Liver (tissue), 9 donors: ENCODE measurements around the gene UPF3A. TPM values are rescaled to one million over a fixed set of nuclear protein-coding genes. Genes with fewer than 3 reads are reported as not detected.

Experiments
- DNase-seq: peaks from one replicate; pipeline ENCODE4 v3.0.0-alpha.2; 2017; ENCODE audit warnings: low spot score
- H3K27ac ChIP-seq, 2 donors: one replicate each; pipeline ENCODE4 v1.7.0; 2013; ENCODE audit warnings: inconsistent platforms in 2 of 2, low read length in 2 of 2, control low read depth in 1 of 2, low read depth in 1 of 2, mild to moderate bottlenecking in 1 of 2
- H3K27me3 ChIP-seq, 4 donors: one replicate each; pipeline versions ENCODE4 v1.6.1 to v1.7.0; 2013; ENCODE audit warnings: low read length in 3 of 4, inconsistent platforms in 1 of 4, mild to moderate bottlenecking in 1 of 4, moderate library complexity in 1 of 4; ENCODE audit not compliant: control insufficient read depth in 4 of 4, insufficient read depth in 4 of 4
- H3K36me3 ChIP-seq, 4 donors: one replicate each; pipeline versions ENCODE4 v1.6.1 to v1.7.0; 2013; ENCODE audit warnings: low read length in 3 of 4, mild to moderate bottlenecking in 3 of 4, low read depth in 1 of 4, moderate library complexity in 1 of 4; ENCODE audit not compliant: control insufficient read depth in 4 of 4, insufficient read depth in 3 of 4
- H3K4me1 ChIP-seq, 4 donors: one replicate each; pipeline versions ENCODE4 v1.6.1 to v1.7.0; 2013; ENCODE audit warnings: low read length in 3 of 4, mild to moderate bottlenecking in 3 of 4, moderate library complexity in 1 of 4; ENCODE audit not compliant: control insufficient read depth in 4 of 4, insufficient read depth in 4 of 4
- H3K4me3 ChIP-seq, 3 donors: one replicate each; pipeline versions ENCODE4 v1.6.1 to v1.7.0; 2013; ENCODE audit warnings: low read length in 3 of 3, control low read depth in 1 of 3, low read depth in 1 of 3, mild to moderate bottlenecking in 1 of 3
- H3K9ac ChIP-seq, 2 donors: one replicate each; pipeline ENCODE4 v1.7.0; 2013; ENCODE audit warnings: low read length in 2 of 2, mild to moderate bottlenecking in 2 of 2, moderate library complexity in 2 of 2, control low read depth in 1 of 2, low read depth in 1 of 2
- H3K9me3 ChIP-seq, 4 donors: one replicate each; pipeline versions ENCODE4 v1.6.1 to v1.7.0; 2013; ENCODE audit warnings: low read length in 3 of 4; ENCODE audit not compliant: control insufficient read depth in 4 of 4
- ATF3 ChIP-seq: IDR thresholded peaks from 2 replicates; pipeline ENCODE4 v1.6.1; 2016; ENCODE audit warnings: antibody characterized with exemption
- CTCF ChIP-seq: fragments of 150-350 bp; IDR thresholded peaks from 2 replicates; pipeline ENCODE4 v1.5.1; 2017; ENCODE audit warnings: improper control_type of control experiment, low read depth, low read length; ENCODE audit not compliant: missing input control
- EGR1 ChIP-seq, 2 donors: IDR thresholded peaks; 2 replicates each; pipeline ENCODE4 v1.6.1; 2016 to 2018; ENCODE audit warnings: antibody characterized with exemption in 2 of 2, low read depth in 2 of 2
- FOXA1 ChIP-seq: IDR thresholded peaks from 2 replicates; pipeline ENCODE4 v1.6.1; 2016; ENCODE audit warnings: antibody characterized with exemption
- FOXA2 ChIP-seq: IDR thresholded peaks from 2 replicates; pipeline ENCODE4 v1.6.1; 2016; ENCODE audit warnings: antibody characterized with exemption
- GABPA ChIP-seq, 2 donors: IDR thresholded peaks in 1 of 2; conservative IDR thresholded peaks in 1 of 2; 2 replicates each; pipeline ENCODE4 v1.6.1; 2016; ENCODE audit warnings: antibody characterized with exemption in 2 of 2, mild to moderate bottlenecking in 1 of 2, moderate library complexity in 1 of 2
- HNF4A ChIP-seq, 2 donors: conservative IDR thresholded peaks; 2 replicates each; pipeline ENCODE4 v1.6.1; 2016; ENCODE audit warnings: antibody characterized with exemption in 2 of 2, mild to moderate bottlenecking in 2 of 2
- HNF4G ChIP-seq: IDR thresholded peaks from 2 replicates; pipeline ENCODE4 v1.6.1; 2016; ENCODE audit warnings: antibody characterized with exemption
- JUND ChIP-seq, 2 donors: IDR thresholded peaks; 2 replicates each; pipeline ENCODE4 v1.6.1; 2016; ENCODE audit warnings: antibody characterized with exemption in 2 of 2
- NR2F2 ChIP-seq: IDR thresholded peaks from 2 replicates; pipeline ENCODE4 v1.6.1; 2016; ENCODE audit warnings: antibody characterized with exemption
- RAD21 ChIP-seq, 2 donors: IDR thresholded peaks; 2 replicates each; pipeline ENCODE4 v1.6.1; 2016; ENCODE audit warnings: antibody characterized with exemption in 2 of 2, mild to moderate bottlenecking in 2 of 2
- REST ChIP-seq: IDR thresholded peaks from 2 replicates; pipeline ENCODE4 v1.6.1; 2016; ENCODE audit warnings: antibody characterized with exemption, mild to moderate bottlenecking
- RXRA ChIP-seq, 2 donors: IDR thresholded peaks; 2 replicates each; pipeline ENCODE4 v1.6.1; 2017 to 2018; ENCODE audit warnings: antibody characterized with exemption in 2 of 2, mild to moderate bottlenecking in 1 of 2
- SP1 ChIP-seq: IDR thresholded peaks from 2 replicates; pipeline ENCODE4 v1.6.1; 2018; ENCODE audit warnings: antibody characterized with exemption, mild to moderate bottlenecking
- TAF1 ChIP-seq: conservative IDR thresholded peaks from 2 replicates; pipeline ENCODE4 v1.6.1; 2016; ENCODE audit warnings: antibody characterized with exemption, mild to moderate bottlenecking
- YY1 ChIP-seq: IDR thresholded peaks from 2 replicates; pipeline ENCODE4 v1.6.1; 2016; ENCODE audit warnings: antibody characterized with exemption, mild to moderate bottlenecking
- WGBS: extraction: QIAGEN DNeasy Blood & Tissue Kit; methylation state at CpG from one replicate; pipeline ENCODE4 v1.1.7; 2013; 5-methylcytosine and 5-hydroxymethylcytosine counted together
- polyA plus RNA-seq, 2 donors: library from polyadenylated mRNA; stranded (reverse) in 1 of 2; unstranded in 1 of 2; fragments of 200-250 nt in 1 of 2; fragments of >200 nt in 1 of 2; fragmentation: Nextera tagmentation in 1 of 2; extraction: Ambion mirVana in 1 of 2; gene quantifications; one replicate each; pipeline versions ENCODE4 v1.2.1 to v1.2.3, GENCODE V29; 2013 to 2015
- total RNA-seq, 2 donors: library from RNA; depleted of rRNA; stranded (reverse); fragments of >200 nt; gene quantifications; one replicate each; pipeline ENCODE4 v1.2.3, GENCODE V29; 2014
- TF ChIP-seq, protein P1 (sequence below): IDR thresholded peaks from 2 replicates; pipeline ENCODE4 v1.6.1; 2016; ENCODE audit warnings: antibody characterized with exemption
- TF ChIP-seq, protein P2 (sequence below): IDR thresholded peaks from 2 replicates; pipeline ENCODE4 v1.6.1; 2016; ENCODE audit warnings: antibody characterized with exemption
- donor health status: healthy.
- donor health status: healthy.
- donor health status: healthy.
- donor health status: healthy.
- donor health status: healthy.

UPF3A gene
- total and polyA plus RNA-seq, 4 donors = 11.0 to 26.5 (median 17.2) TPM

- Histone ChIP-seq H3K9ac (peak overlapping the region; percentile 78 to 83), H3K4me1 (peaks cover 2 to 11% (median 7%) of the 10 kb centered on the region in 4 donors), H3K27ac (peak overlapping the region; percentile 82 to 84), H3K4me3 (peak overlapping the region; percentile 57 to 99 (median 82)), H3K27me3 (no peaks in the 10 kb centered on the region), H3K9me3 (no peaks in the 10 kb centered on the region), H3K36me3 (peaks cover 2 to 29% (median 27%) of the 10 kb centered on the region in 4 donors)
- 10% methylated on average over 10 of the region's 10 CpGs for WGBS
- DNase-seq = no peak
- TF ChIP-seq ATF3 (no peak), JUND (IDR thresholded peaks at IDR 0.05) (no peak), TAF1 (no peak), YY1 (no peak), REST (no peak), HNF4A (conservative IDR thresholded peaks at IDR 0.05) (no peak), CTCF (no peak), GABPA (IDR thresholded peaks at IDR 0.05 in 1 of 2, conservative IDR thresholded peaks at IDR 0.05 in 1 of 2) (no peak), RAD21 (IDR thresholded peaks at IDR 0.05) (no peak), NR2F2 (no peak), FOXA2 (no peak), EGR1 (IDR thresholded peaks at IDR 0.05; ENCODE audit: low read depth in 2 of 2) (no peak), HNF4G (no peak), SP1 (no peak), RXRA (IDR thresholded peaks at IDR 0.05) (no peak), FOXA1 (no peak)
- TF ChIP-seq, protein P1, sequence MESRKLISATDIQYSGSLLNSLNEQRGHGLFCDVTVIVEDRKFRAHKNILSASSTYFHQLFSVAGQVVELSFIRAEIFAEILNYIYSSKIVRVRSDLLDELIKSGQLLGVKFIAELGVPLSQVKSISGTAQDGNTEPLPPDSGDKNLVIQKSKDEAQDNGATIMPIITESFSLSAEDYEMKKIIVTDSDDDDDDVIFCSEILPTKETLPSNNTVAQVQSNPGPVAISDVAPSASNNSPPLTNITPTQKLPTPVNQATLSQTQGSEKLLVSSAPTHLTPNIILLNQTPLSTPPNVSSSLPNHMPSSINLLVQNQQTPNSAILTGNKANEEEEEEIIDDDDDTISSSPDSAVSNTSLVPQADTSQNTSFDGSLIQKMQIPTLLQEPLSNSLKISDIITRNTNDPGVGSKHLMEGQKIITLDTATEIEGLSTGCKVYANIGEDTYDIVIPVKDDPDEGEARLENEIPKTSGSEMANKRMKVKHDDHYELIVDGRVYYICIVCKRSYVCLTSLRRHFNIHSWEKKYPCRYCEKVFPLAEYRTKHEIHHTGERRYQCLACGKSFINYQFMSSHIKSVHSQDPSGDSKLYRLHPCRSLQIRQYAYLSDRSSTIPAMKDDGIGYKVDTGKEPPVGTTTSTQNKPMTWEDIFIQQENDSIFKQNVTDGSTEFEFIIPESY = no peak
- TF ChIP-seq, protein P2, sequence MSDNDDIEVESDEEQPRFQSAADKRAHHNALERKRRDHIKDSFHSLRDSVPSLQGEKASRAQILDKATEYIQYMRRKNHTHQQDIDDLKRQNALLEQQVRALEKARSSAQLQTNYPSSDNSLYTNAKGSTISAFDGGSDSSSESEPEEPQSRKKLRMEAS = no peak
Observed at GRCh38 chr13:114235697-114236096, 45.7 kb upstream of the UPF3A start.
